Urothelium cell line (cell line): ENCODE results near the gene ADM.
"Not testable (repeated sequence)": the region's sequence is repeated elsewhere in the genome, so short reads cannot be mapped to it uniquely, and the experiment has no call there.

Experiments
- DNase-seq: peaks from one replicate; pipeline ENCODE4 v3.0.0; 2011; ENCODE audit warnings: low spot score, mixed read lengths
- FAIRE-seq: peaks from 2 replicates; lab custom pipeline; 2011; peaks lifted over from hg19 to GRCh38; lab: Jason Lieb, UNC

ADM gene, protein sequence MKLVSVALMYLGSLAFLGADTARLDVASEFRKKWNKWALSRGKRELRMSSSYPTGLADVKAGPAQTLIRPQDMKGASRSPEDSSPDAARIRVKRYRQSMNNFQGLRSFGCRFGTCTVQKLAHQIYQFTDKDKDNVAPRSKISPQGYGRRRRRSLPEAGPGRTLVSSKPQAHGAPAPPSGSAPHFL

DNA sequence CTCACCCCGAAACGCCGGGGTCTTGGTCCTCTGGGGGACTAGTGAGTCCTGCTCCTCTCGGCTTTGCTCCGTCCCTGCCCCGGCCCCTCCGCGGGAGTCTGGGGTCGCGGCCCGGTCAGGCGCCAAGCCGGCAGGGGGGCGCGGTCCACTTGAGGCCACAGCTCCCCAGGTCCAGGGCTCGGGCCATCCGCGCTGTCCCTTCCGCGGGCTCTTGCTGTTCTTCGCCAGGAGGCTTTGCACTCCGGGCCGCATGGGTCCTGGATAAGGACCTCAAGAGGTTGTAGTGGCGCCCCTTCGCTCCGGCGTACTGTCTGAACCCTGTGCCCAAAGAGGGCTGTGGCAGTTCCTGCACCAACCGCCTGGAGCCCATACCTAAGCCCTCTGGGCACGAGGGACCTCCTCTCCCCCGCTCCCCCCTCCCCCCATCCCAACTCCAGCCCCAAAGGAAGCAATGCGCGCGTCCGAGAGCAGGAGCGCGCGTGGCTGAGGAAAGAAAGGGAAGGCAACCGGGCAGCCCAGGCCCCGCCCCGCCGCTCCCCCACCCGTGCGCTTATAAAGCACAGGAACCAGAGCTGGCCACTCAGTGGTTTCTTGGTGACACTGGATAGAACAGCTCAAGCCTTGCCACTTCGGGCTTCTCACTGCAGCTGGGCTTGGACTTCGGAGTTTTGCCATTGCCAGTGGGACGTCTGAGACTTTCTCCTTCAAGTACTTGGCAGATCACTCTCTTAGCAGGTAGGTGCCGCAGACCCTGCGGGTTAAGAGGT, at the start of gene ADM:
Gene ADM, plus strand, starts transcription at position 579 of the 767 bp plus-strand sequence. CDS start 628 bp downstream, outside the sequence.
- no peak for FAIRE-seq
- peak; percentile 82 for DNase-seq

DNA sequence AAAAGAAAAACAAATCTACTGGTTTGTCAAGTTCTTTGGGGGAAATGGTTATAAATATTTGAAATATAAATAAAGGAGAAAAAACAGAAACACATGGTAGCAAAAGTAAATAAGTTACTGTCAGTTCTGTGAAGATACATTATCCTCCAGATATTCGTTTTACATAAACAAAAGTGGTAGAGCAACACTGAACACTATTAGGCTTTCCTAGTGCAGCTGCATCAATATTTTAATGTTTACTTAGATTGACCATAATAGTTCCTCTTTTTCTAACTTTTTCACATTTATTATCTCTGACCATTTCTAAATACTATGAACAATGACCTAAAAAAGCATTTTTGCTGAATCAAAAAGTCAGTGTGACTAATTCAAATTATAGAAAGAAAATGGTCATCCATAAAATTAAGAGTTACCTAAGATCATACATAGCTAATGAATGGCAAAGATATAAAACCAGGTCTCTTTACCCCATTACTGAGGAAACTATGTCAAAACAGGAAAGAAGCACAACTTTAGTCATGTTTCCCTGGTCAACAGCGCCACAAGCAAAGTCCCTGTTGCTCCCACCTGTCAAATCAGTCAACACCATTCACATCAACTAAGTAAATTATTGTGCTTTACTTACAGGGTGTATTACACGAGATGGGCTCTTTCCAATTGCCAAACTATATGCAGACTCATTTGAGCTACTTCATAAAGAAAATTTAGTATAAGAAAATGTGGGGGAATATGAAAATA, 49.3 kb upstream of the ADM start:
- DNase-seq, result no peak
- no peak for FAIRE-seq

DNA sequence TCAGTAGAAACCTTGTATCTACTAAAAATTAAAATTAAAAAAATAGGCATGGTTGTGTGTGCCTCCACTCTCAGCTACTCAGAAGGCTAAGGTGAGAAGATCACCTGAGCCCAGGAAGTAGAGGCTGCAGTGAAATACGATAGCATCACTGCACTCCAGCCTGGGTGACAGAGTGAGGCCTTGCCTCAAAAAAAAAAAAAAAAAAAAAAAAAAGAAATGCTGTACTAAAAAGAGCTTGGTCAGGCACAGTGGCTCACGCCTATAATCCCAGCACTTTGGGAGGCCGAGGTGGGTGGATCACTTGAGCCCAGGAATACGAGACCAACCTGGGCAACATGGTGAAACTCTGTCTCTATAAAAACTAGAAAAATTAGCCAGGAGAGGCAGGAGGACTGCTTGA, 47.4 kb upstream of the ADM start:
- DNase-seq (no peak), FAIRE-seq (no peak)

DNA sequence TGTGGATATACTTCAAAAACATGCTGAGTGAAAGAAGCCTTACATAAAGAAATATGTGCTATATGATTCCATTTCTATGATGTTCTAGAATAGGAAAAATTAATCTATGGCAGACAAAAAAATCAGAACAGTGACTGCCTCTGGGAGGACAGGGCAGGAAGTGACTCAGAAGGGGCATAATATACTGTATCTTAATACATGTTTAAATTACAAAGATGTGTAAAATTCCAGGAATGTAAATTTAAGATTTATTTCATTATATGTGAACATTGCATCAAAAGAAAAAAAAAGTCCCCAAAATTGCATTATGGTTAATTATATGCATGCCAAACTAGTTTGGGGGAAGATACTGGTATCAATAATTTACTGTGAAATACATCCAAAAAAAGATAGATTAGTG, 43.1 kb upstream of the ADM start:
- DNase-seq, result no peak
- no peak for FAIRE-seq

DNA sequence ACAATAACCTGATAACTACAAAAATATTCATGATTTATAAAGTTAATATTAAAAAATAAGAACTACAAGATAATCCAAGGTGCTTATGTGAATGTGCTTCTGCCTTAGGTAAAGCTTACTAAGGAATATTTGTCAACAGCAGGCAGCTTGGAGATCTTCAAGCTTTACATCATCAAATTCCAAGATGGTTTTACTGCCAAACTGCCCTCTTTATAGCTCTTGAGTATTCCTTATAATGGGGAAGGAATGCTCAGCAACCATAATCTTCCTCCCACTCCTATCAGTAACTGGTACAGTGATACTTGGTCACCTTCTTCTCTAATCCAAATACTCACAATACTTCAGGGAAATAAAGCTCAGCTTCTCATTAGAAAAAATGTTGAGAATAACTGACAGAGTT, 40.9 kb upstream of the ADM start:
- peak; percentile 6 for DNase-seq
- no peak for FAIRE-seq

GRCh38 chr11:10264716-10265115, 40.2 kb upstream of the ADM start:
- FAIRE-seq, DNase-seq: not testable (repeated sequence)

GRCh38 chr11:10265936-10266335, 38.9 kb upstream of the ADM start:
- no peak for FAIRE-seq

DNA sequence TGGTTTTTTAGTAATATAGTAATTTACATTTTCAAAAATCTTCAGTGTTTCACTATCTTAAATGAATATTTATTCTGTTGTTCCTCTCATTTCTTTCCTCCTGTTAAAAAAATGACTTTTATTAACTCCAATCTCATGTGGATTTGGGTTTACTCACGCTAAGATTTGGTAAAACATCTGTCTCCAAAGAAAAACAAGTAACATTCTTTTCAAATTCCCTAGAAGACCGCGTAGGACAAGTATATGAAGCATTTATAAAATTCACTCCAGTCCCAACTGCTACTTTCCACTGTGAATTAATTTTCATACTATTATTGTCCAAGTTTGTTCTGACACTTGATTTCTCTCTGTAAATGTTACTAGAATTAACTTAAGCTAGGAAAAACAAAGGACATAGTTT, 37.1 kb upstream of the ADM start:
- no peak for FAIRE-seq
- no peak for DNase-seq

More at GRCh38 chr11:10265936-10266335, 38.9 kb upstream of the ADM start:
- DNase-seq, result no peak

DNA sequence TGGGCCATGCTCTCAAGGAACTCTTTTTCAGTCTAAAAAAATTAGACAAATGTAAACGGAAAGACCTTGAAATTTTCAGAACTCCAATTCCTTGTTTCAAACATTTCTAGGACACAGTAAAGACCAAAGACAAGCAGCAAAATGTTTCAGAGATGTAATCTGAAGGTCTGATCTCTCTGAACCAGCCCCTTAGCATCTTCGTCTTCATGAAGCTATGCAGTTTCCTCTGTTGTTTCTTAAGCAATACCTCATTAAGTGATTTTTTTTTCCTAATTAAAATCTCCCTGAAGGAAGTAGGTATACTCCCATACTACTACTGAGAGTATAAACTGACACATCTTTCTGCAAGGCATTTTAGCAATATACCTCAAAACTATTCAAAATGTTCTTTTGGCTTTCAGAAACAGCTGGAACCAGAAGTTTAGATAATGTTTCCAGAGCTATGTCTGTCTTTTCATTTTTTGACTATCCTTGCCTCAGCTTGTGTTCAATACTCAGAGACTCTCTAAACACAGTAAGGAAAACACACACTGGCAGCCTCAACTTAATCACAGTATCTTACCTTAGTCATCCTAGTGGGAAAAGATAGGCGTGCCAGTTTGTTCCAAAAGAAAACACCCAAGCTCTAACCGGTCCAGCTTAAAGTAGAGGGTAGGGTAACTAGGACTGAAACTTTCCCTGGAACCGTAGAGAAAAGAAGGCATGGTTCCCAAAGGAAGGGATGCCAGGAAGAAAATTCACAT, 36.0 kb upstream of the ADM start:
- no peak for FAIRE-seq
- no peak for DNase-seq

DNA sequence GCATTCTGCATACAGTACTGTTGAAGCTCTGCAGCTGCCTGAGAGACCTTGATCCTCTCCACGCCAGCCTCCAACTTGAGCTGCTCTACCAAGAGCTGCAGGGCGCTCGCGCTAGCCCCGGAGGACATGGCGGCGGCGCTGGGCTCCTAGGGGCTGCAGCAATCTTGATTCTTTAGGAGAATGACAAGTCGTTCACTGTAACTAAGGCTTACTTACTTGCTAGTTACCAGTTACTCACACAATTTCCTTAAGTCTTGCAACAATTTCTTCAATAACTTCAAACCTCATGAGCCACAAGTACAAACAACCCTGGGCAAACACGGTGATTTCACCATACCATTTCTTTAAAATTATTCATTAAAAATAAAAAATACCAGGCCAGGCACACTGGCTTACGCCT, 32.7 kb upstream of the ADM start:
- DNase-seq (no peak), FAIRE-seq (no peak)

DNA sequence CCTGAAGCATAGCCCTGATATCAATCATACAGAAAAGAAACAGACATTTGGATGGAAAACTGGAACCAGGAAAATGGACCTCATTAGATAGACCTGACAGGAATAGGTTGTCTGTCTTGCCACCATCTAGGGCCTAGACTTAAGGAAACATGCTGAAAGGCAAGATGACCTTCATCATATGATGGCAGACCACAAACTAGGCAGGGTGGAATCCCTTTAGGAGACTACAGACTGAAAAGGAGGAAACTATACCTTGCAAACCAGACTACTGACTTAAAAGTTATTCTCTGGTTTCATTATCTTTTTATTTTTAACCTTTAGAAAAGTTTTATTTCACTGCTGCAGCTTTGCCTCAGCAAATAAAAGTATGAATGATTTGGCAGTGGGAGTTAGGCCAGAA, 31.1 kb upstream of the ADM start:
- no peak for FAIRE-seq
- no peak for DNase-seq

DNA sequence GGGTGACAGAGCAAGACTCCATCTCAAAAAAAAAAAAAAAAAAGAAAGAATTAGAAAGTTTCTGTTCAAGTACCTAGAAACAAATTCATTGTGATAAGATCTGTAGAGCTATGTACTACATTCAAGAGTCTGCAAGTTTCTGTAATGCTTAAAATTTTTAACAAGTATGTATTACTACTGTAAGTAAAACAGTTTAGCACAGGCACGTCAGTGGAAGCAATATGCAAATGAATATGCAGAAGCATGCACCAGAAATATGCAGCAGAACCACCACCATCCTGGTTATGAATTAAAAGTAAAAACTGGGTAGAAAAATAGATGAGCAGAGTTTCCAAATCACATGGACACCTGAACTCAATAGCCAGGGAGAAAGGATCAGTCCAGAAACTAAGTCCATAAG, 30.1 kb upstream of the ADM start:
- no peak for DNase-seq
- FAIRE-seq, result no peak

- DNase-seq (no peak), FAIRE-seq (no peak)
These were observed 29.2 kb upstream of the ADM start for GRCh38 chr11:10275714-10276113.

- FAIRE-seq (no peak), DNase-seq (no peak)
These were observed 22.8 kb upstream of the ADM start for GRCh38 chr11:10282117-10282516.

DNA sequence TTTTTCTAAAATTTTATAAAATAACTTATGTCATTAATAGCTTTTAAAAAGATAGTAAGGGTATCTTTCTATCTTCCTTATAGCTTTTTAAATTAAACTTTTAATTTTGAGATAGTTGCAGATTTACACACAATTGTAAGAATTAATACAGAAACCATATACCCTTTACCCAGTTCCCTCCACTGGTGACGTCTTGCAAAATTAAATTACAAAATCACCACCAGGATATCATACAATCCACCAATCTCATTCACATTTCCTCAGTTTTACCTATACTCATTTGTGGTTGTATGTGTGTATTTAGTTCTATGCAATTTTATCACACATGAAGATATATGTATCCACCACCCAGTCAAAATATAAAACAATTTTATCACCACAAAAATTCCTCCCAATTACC, 20.9 kb upstream of the ADM start:
- FAIRE-seq (no peak), DNase-seq (no peak)

GRCh38 chr11:10285148-10285802, 19.6 kb upstream of the ADM start:
- FAIRE-seq (no peak), DNase-seq (no peak)

DNA sequence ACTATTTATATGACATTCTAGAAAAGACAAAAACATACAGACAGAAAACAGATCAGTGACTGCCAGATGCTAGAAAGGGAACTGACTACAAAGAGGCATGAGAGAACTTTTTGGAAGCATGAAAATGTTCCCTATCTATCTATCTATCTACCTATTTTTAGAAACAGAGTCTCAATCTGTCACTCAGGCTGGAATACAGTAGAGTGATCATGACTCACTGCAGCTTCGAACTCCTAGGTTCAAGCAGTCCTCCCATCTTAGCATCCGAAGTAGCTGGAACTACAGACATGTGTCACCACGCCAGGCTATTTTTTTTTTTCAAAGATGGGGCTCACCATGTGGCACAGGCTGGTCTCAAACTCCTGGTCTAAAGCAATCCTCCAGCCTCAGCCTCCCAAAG, 17.7 kb upstream of the ADM start:
- no peak for DNase-seq
- no peak for FAIRE-seq

DNA sequence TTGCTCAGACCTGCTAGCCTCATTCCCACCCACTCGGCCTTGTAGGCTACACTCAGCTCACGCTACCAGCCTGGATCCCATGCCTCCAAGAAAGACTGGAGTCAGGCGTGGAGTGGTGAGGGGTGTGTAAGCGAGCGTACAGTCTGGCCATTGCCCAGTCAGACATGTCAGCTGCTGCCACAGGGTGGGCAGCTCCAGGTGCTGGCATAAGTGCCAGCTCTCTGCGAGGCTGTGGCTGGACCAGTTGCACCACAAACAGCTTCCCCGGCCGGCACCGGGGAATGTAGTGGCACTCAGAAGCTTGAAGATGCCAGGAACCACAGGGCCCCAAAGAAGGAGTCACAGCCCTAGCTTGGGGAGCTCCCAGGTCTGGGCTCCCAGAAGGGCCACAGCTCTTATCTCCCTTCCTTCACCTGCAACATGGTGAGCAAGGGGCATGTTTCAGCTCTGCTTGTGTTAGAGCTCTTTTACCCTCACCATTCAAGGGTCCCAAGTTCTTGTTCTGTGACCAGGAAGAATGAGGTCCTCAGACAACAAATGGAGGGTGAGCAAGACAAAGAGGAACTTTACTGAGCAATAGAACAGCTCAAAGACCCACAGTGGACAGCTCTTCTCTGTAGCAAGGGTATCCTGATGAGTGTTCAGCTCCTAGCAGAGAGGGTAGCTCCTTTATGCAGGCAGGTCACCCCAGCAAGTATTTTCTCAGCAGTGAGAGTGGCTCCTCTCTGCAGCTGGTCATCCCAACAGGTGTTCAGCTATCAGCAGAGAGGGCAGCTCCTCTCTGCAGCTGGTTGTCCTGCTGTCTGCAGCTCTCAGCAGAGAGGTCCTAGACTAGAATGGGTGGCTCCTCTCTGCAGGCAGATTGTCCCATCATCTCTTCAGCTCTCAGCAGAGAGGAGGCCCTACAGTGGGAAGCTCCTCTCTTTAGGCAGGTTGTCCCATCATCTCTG, 16.8 kb upstream of the ADM start:
- FAIRE-seq, result no peak
- no peak for DNase-seq

- DNase-seq (no peak), FAIRE-seq (no peak)
These were observed 15.8 kb upstream of the ADM start for GRCh38 chr11:10288881-10289764.
